ENCODE results near the gene ZNF200. TPM values are rescaled to one million over a fixed set of nuclear protein-coding genes. Genes with fewer than 3 reads are reported as not detected.
A peak's percentile ranks its signal among the peaks of the same experiment; 100 is the strongest.

ZNF200 gene
- total RNA-seq, 1 donor from 2014 or later = 13.4 TPM

DNA sequence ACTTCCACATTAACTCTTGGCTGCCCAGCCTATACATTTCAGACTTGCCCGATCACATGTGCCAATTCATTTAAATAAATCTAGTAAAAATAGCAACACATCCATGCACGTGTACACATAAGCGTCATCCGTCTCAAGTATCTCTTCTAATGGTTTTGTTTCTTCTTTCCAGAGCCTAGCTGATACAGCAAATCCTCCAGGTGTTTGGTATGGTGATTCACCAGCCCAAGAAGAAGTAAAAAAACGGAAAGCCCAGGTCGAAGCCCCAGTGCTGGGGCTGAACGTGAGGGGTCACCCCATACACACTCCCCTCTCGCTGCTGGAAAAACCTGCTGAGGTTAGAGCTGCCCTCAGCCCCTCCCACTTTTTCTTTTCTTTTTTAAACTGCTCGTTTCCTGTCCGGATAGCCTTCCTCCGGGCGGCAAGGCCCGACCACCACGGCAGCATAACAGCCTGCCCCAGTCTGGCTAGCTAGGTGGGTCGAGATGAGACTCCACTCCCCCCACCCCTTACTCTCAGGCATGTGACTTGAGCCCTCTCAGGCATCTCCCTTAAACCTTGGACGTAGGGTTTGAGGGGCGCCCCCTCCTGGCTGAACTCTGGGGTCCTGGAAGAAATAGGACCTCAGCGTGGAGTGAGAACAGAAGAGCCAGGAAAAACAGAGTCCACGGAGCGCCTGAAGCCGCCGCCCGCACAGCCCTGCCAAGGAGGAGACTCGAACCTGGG, 60.9 kb downstream of the ZNF200 start:
- Mint-ChIP-seq H3K36me3 (ENCODE audit: low read depth, unreplicated experiment) (no peaks in the 10 kb centered on the region), H3K4me1 (ENCODE audit: unreplicated experiment) (peaks cover 17% of the 10 kb centered on the region), H3K27me3 (ENCODE audit: unreplicated experiment) (peaks cover 34% of the 10 kb centered on the region), H3K27ac (ENCODE audit: unreplicated experiment) (no peak overlapping the region), H3K4me3 (ENCODE audit: unreplicated experiment) (peak overlapping the region; percentile 83), H3K9me3 (ENCODE audit: unreplicated experiment) (no peaks in the 10 kb centered on the region)
- TF ChIP-seq, protein P1, sequence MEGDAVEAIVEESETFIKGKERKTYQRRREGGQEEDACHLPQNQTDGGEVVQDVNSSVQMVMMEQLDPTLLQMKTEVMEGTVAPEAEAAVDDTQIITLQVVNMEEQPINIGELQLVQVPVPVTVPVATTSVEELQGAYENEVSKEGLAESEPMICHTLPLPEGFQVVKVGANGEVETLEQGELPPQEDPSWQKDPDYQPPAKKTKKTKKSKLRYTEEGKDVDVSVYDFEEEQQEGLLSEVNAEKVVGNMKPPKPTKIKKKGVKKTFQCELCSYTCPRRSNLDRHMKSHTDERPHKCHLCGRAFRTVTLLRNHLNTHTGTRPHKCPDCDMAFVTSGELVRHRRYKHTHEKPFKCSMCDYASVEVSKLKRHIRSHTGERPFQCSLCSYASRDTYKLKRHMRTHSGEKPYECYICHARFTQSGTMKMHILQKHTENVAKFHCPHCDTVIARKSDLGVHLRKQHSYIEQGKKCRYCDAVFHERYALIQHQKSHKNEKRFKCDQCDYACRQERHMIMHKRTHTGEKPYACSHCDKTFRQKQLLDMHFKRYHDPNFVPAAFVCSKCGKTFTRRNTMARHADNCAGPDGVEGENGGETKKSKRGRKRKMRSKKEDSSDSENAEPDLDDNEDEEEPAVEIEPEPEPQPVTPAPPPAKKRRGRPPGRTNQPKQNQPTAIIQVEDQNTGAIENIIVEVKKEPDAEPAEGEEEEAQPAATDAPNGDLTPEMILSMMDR (IDR thresholded peaks at IDR 0.05; ENCODE audit: unreplicated experiment) = peak; percentile 65
- DNase-seq (ENCODE audit: low spot score) = peak; percentile 68

Other genes starting within 250 kb of the ZNF200 start
- gene CLDN9, start 222.2 kb downstream of the ZNF200 start, total RNA-seq (ENCODE audit: unreplicated experiment) = not detected
- gene CLDN6, start 217.0 kb downstream of the ZNF200 start, total RNA-seq (ENCODE audit: unreplicated experiment) = 33.0 TPM
- 3.0 TPM for gene TNFRSF12A, start 214.8 kb downstream of the ZNF200 start, total RNA-seq (ENCODE audit: unreplicated experiment)
- 28.7 TPM for gene HCFC1R1, start 211.2 kb downstream of the ZNF200 start, total RNA-seq (ENCODE audit: unreplicated experiment)
- gene THOC6, start 211.1 kb downstream of the ZNF200 start, total RNA-seq (ENCODE audit: unreplicated experiment) = 22.9 TPM
- gene BICDL2, start 198.2 kb downstream of the ZNF200 start, total RNA-seq (ENCODE audit: unreplicated experiment) = 0.13 TPM
- 5.4 TPM for gene MMP25, start 188.6 kb downstream of the ZNF200 start, total RNA-seq (ENCODE audit: unreplicated experiment)
- 1.7 TPM for gene IL32, start 169.5 kb downstream of the ZNF200 start, total RNA-seq (ENCODE audit: unreplicated experiment)
- 50.7 TPM for gene ZSCAN10, start 135.9 kb downstream of the ZNF200 start, total RNA-seq (ENCODE audit: unreplicated experiment)
- gene ZNF205, start 122.6 kb downstream of the ZNF200 start, total RNA-seq (ENCODE audit: unreplicated experiment) = 22.8 TPM
- 10.1 TPM for gene ZNF213, start 100.1 kb downstream of the ZNF200 start, total RNA-seq (ENCODE audit: unreplicated experiment)
- not detected for gene OR1F1, start 47.0 kb downstream of the ZNF200 start, total RNA-seq (ENCODE audit: unreplicated experiment)
- gene MEFV, start 21.5 kb upstream of the ZNF200 start, total RNA-seq (ENCODE audit: unreplicated experiment) = not detected
- 43.7 TPM for gene ZNF263, start 48.3 kb upstream of the ZNF200 start, total RNA-seq (ENCODE audit: unreplicated experiment)
- gene TIGD7, start 70.3 kb upstream of the ZNF200 start, total RNA-seq (ENCODE audit: unreplicated experiment) = 2.6 TPM
- gene ZNF75A, start 70.3 kb upstream of the ZNF200 start, total RNA-seq (ENCODE audit: unreplicated experiment) = 27.0 TPM
- gene OR2C1, start 120.7 kb upstream of the ZNF200 start, total RNA-seq (ENCODE audit: unreplicated experiment) = not detected
- gene ZSCAN32, start 165.8 kb upstream of the ZNF200 start, total RNA-seq (ENCODE audit: unreplicated experiment) = 16.6 TPM
- 10.3 TPM for gene ZNF174, start 166.1 kb upstream of the ZNF200 start, total RNA-seq (ENCODE audit: unreplicated experiment)
- gene ZNF597, start 208.3 kb upstream of the ZNF200 start, total RNA-seq (ENCODE audit: unreplicated experiment) = 5.7 TPM
- 75.5 TPM for gene NAA60, start 208.5 kb upstream of the ZNF200 start, total RNA-seq (ENCODE audit: unreplicated experiment)